NCI-H2171 treated with DMSO at 0.1 percent for 48 hours (cell line): Measurements from ENCODE around the gene FRMD4A.

Source experiments
- DNase-seq: peaks from one replicate; lab custom pipeline; 2025; lab: John Stamatoyannopoulos, UW

FRMD4A gene

DNA sequence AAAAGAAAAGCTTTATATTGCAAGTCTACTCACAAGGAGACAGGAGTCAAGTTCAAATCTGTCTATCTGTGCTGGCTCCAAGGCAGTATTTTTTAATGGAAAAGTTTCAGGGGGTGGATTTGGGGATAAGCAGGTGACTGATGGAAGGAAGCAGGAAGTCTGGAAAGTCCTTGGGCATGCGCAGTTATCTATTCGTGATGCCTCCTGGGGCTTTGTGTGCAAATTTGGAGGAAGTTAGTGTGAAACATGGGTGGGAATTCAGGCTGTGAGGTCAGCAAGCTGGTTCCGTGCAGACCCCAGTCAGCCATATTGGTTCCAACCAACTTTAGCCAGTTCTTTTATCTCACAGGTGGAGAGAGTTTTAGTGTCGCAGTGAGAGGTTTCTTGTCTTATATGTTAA lies 140.0 kb downstream of the FRMD4A start:
- DNase-seq, result no peak

DNA sequence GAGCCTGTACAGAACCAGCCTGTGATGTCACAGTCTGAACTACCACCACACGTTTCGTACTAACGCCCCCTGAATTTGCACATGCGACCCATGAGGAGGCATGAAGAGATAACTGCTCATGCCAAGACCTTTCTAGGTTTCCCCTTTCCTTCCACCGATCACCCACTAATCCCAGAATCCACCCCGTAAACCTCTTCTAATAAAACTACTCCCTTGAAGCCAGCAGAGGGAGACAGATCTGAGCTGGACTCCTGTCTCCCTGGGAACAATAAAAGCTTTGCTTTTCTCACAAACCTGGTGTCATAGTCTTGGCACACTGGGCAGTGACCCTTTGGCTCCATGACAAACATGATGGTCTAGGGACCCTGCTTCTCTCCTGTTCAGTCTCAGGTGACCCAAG lies 144.5 kb downstream of the FRMD4A start:
- DNase-seq, result peak; percentile 12

DNA sequence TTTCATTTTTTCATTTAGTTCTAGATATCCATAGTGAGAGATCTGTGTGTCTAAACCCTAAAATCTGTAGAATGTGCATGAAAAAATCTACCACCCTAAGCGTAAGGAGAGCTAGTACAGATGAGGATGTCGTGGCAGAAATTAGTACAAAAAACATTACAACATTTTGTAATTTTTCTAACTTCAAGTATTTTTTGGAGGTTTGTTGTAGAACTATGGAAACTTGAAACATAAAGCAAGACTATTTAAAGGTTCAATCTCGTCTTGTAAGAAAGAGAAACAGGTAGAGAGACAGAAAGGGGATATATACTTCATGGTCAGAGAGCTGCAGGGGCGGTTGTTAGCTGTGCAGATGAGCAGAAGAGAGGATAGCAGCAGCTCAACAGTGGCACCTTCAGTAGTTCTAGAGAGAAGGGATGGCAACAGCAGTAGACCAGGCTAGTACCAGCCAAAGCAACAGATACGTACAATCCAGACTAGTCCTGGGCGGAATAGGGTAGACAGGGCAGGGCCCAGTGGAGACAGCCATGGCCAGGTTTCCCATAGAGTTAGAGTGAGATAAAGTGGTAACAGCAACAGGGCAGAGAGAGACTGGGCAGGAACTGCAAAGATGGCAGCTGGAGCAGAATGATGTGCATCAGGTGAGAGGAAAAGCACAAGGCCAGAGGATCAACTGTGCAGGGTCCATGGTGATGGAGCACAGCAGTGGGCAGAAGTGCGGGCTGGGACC lies 145.2 kb downstream of the FRMD4A start:
- peak; percentile 40 for DNase-seq

DNA sequence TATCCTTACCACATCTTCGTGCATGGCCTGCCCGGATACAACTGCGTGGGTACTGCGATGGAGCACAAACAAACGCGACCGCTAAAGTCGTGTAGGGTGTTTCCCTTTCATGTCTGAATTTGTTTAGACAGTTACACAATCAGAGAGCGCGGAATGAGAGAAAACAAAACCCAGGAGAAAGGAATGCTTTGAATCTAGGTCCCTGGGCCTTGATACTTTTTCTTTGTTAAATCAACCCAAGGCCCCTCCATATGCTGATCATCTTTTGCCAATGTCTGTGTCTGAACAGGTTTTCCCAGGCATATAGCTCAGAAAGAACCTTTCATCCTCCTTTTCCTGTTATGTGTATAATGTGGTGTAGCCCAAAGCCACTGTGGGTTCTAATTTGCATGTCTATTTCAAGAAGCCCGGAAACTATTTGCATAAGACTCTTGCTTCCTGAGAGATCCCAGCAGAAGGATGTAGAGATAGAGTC lies 145.8 kb downstream of the FRMD4A start:
- no peak for DNase-seq

DNA sequence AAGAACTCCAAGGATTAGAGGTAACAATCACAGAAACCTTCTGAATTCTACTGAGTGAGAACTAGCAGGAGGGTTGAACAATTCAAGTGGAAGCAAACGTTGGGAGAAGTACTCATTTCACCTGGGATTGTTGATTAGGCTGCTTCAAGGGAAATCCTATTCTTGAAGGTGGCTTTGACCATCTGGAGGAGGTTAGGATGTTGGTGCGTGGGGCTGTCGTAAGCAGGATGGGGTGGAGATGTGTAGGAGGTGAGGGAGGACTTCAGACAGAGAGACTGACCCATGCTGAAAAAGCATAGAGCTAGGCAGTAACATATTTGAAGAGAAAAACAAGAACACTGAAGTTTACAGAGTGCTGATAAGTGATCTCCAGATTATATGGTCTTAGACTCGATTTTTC lies 147.9 kb downstream of the FRMD4A start:
- peak; percentile 7 for DNase-seq

DNA sequence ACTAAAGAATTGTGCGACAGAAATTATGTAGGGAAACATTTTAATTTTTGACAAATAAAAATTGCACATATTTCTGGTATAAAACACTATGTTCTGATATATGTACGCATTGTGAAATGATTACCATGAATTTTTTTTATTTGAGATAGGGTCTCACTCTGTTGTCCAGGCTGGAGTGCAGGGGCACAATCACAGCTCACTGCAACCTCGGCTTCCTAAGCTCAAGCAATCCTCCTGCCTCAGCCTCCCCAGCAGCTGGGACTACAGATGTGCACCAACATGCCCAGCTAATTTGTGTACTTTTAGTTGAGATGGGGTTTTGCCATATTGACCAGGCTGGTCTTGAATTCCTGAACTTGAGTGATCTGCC lies 149.2 kb downstream of the FRMD4A start:
- no peak for DNase-seq

DNA sequence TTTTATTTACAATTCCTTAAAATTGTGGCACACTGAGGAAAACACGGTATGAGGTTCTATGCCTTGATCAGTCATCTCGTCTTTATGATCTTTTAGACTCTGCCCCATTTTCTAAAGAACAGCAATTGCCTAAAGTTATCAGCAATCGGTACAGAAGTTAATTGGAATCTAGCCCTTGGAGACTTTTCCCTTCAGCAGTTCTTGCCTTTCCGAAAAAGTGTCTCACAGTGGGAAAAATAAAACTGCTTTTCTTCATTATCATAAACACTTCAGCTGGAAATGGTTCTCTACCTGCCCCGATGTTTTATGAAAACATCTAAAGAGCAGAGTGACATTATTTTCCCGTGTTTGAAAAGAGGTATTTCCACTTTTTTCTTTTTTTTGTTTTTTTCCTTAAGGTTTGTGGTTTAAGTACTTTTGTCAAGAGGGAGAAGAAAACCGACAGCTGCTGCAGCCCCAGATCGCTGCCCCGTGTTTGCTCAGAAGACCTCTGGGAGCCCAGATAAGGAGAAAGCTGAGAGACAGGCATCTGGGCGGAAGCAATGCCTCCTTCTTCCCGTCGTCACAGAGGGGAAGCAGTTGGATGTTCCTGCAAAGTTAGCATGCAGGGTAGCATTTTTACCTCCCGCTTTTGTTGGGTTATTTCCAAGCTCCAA lies 149.7 kb downstream of the FRMD4A start:
- peak; percentile 45 for DNase-seq

DNA sequence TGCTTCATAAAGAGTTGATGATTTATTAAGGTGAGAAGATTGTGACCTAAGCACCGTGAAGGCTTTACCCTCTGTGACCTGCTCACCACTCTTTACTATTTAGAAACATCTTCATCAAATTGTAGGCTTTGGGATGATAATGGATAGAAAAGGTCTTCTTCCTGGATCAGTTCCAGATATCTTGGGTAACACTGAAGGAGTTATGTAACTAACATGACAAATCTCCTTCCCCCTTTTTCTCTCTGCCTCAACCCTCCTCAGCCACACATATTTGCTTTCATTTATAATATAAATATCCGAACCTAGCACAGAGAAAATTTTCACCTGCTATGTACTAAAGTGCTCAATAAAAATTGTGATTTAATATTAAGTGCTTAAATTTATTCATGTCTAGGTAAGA lies 151.5 kb downstream of the FRMD4A start:
- DNase-seq, result no peak

DNA sequence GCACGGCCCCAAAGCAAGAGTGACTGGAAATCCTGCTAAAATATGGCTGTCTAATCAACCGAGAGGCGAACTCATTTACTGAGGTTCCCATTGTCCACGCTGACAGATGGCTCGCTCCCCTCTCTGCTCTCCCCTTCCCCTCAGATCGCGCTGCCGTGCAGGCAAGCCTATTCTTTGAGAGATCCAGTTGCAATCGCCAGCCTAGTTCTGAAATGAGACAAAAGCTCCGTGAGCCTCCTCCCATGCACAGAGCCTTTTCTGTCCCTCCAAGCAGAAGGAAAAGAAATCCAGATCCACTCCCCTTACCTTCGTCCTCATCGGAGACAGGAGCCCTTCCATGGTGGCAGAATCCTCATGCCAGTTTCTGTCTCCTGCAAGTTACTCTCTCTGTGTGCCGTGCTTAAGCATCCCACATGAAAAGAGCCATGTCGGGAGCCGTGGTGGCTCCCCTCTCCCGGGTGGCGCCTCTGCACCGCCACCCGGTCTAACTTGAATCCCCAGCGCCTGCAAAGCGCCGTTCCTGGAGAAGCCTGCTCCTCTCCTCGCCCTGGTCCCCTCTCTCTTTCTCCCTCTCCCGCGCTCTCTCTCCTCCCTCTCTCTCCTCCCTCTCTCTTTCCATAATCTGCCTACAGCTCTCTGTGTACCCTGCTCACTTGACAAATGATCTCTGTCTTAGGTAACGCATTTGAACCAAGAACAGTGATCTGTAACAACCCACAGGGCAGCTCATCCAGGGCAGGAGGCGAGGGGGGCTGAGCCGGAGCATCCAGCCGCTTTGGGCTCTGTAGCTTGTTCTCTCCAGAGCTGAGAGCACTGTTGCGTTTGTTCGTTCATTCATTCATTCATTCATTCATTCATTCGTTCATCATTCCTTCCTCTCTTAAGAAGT lies 156.8 kb downstream of the FRMD4A start:
- DNase-seq, result peak; percentile 78

DNA sequence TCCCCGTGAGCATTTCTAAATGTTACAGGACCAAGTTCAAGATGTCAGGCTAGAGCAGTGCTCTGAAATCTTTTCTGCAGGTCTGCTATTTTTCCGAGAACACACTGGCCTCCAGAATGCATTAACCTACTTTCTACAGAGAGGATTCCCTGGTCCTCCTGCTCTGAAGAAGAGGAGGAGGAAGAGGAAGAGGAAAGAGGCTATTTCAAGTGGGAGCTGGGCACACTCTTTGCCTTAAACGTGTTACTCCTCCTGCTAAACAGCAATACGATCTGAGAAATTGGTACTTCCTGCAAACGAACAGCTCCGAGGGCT lies 157.4 kb downstream of the FRMD4A start:
- DNase-seq, result no peak

DNA sequence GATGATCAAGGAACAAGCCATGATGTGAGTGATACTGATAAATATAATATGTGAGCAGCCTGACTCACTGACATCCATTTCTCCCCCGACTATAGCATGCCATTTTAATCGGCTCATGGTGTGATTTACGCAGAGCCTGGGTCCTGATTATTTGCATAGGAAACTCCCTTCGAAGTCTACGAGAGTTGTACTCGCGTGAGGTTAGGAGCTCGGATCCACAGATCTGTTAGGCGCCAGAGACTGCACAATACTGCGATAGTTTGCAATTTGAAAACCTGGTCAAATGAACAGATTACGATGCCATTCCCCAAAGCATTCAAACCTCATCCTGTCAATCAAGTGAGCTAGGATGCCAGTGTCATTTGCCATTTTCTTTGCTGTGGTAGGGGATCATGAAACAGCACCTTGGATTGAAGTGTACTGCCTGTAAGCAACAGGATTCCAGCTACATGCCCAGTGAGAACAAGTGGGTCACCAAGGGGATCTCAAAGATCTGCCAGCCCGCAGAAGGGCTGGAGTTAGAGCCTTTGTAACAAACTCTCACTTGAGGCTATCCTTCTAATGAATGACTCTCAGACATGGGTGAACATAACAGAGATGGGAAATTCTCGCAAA lies 158.3 kb downstream of the FRMD4A start:
- DNase-seq, result no peak

DNA sequence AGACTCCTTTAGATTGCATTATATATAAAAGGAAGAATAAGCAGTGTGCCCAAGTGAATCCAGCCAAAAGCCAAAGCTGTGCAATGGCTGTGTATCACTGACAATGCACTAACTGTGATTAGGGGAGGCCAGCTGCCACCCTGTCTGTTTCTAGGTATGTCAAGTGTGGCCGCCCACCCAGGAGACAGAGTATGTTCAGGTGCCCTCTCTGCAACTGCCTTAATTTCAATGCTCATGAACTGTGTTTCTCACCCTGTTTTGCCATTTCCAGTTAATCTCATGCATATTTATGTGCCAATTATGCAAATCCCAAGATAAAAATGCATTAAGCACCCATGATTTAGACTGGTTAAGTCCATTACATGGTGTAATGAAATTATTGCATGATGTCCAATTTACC lies 159.4 kb downstream of the FRMD4A start:
- peak; percentile 10 for DNase-seq

DNA sequence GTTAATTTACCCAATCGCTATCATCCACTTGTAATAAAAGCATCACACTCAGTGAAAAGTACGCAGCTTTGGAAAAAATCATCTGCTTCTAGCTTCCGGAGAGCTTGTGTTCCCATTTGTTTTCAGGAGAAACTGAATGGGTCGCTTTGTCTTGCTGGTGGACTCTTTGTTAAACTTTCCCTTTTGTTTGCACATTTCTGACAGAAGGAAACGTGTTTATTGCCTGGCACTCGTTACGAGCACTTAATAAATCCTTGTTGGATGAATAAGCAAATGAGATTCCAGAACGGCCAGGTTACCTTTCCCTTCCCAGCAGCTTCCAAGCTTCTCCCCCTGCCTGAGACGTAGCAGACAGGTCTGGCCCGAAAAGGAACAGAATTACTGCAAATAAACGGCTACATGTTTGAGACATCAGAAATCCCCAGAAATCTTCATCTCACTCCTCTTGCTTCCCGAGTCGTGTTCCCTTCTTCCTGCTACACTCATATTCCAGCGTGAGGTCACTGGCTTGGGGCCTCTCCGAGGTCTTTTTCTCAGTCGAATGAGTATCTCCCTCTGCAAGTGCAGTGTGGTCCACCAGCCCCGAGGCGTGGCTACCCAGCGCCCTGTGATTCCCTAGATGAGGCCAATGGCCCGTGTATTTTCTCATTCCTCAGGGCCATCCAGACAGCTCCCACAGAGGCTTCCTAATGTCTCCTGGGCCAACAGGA lies 167.2 kb downstream of the FRMD4A start:
- DNase-seq, result no peak

DNA sequence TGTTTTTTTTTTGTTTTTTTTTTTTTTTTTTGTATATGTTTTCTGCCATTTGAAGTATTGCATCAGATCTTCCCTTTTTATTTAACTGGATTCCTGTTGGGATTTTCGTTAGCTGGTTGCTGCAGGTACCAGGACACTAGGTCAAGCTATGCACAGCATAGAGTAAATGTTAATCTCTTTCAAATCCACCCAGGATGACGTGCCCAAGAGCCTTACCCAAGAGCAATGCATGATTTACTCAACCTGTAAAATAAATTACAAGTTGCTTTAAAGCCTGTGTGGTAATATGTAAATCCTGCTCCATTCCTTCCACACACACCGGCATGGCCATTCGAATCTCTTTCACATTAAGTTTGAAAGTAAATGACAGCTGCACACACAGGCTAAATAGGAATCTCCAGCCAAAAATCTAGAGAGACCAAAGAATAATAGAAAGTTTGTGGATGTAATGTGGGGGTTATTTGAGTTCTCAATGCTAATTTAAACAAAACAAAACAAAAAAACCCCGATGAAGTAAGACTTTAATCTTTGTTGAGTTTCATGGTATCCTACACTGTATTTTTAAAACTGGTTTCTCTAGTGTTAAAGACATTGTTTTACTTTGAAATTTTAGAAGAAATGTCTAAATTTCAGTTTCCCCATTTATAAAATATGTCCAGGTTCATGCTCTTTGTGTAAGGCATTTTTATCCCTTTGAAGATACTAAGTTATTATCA lies 167.9 kb downstream of the FRMD4A start:
- no peak for DNase-seq

DNA sequence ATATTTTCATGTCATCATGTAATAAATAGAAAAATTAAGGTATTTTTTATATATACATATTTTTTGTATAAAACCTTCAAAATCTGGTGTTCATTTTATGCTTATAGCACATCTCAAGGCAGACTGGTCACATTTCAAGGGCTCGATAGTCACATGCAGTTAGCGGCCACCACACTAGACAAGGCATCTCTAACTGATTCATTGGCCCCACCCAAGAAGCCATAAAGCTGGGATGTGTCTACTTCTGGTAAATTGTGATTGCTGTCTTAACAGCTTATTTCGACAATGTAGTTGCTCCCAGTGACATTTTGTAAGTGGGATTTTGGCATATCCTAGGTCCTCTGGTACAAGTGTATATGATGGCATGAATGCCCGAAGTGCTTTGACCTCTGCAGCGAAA lies 168.7 kb downstream of the FRMD4A start:
- no peak for DNase-seq

DNA sequence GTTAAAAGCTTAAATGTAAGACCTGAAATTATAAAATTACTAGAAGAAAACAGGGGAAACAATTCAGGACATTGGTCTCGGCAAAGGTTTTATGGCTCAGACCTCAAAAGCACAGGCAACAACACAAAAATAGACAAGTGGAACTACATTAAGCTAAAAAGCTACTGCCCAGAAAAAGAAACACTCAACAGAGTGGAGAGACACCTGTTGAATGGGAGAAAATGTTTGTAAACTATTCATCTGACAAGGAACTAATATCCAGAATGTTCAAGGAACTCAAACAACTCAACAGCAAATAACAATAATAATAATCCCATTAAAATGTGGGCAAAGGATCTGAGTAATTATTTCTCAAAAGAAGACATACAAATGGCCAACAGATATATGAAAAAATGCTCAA lies 170.4 kb downstream of the FRMD4A start:
- no peak for DNase-seq

DNA sequence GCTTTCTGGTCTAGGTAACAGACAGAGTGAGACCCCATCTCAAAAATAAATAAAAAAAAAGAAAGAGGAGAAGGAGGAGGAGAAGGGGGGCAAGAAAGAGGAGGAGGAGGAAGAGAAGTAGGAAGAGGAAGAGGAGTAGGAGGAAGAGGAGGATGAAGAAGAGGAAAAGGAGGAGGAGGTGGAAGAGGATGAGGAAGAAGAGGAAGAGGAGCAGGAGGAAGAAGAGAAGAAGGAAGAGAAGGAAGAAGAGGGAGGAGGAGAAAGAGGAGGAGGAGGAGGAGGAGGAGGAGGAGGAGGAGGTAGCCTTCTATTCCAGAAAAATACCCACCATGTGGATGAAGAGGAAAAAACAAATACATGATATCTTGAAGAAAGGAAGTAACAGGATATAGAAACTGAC lies 172.1 kb downstream of the FRMD4A start:
- DNase-seq, result no peak

DNA sequence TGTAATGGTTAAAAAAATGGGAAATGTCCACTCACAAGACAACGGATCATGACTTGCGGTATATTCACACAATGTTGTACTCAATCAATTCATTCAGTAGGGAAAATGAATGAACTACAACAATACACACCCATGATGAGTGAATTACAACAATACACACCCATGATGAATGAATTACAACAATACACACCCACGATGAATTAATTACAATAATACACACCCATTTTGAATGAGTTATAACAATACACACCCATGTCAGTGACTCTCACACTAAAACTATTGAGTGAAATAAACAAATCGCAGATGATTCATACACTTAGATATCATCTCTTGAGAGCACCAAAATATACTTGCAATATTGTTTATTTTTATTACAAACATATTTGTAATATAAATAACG lies 174.6 kb downstream of the FRMD4A start:
- no peak for DNase-seq

DNA sequence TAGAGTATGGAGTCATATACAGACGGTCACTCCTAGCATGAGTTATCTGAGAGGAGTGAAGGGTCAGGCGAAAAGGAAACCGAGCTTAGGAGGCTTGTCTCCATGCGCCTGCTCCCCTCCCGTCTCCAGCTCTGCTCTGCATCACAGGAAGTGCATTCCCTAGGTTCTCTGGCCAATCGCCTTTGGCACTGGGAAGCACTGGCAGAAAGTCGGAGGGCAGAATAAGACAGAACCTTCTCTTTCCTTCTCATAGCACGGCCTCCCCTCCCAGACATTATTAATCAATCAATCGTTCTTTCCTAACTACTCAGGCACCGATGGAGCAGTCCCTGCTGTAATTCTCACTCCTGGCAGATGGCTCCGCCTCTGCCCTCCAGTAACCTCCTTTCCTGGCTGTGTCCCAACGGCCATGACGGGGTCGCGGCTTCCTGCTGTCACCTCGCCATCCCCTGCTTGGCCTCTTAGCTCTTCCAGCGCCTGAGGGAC lies 177.1 kb downstream of the FRMD4A start:
- DNase-seq, result peak; percentile 89

DNA sequence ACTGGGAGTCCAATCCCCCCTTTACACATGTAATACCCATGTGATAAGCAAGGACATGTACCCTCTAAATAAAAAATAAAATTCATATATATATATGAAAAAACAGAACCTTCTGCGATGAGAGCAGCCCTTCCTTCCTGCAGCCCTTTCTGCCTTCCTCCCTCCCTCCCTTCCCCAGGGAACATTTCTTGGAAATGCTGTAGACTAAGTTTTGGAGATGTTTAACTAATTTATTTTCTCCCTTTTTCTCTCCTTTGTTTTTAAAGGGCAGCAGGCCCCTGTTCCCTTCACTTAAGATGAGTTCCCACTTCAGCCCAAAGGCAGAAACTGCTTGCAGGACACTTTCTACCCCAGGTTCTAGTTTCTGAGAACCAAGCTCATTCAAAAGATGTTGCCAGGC lies 179.2 kb downstream of the FRMD4A start:
- DNase-seq, result no peak

DNA sequence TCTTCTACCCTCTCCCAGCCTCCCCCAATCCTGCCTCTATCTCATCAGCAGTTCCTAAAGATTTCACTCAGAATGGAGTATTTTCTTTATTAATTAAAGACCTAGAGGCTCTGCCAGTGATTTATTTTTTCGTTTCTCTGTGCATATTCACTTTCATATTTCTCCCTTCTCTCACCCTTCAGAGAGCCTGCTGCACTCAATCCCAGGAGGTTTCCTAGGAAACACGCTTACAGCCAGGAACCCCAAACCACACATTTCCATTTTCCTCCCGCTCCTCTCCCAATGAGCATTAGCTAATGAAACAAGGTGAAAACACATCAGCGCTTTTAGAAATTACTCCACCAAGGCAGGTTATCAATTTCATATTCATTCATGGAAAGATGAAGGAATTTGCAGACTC lies 180.2 kb downstream of the FRMD4A start:
- no peak for DNase-seq
